Skin of body (tissue), 3 donors: ENCODE results near the gene TCEANC2. TPM values are rescaled to one million over a fixed set of nuclear protein-coding genes. Genes with fewer than 3 reads are reported as not detected.

Experiments used
- DNase-seq: peaks from one replicate; lab custom pipeline; 2025; lab: John Stamatoyannopoulos, UW
- small RNA-seq: library from RNA; depleted of rRNA; stranded (forward); fragments of <200 nt; gene quantifications from one replicate; pipeline ENCODE3, GENCODE V24; 2014; ENCODE audit warnings: low replicate concordance
- total RNA-seq: library from RNA; depleted of rRNA; stranded (reverse); fragments of >200 nt; gene quantifications from one replicate; pipeline ENCODE4 v1.2.3, GENCODE V29; 2014

Gene TCEANC2
- total RNA-seq, 1 donor from 2014 or later: 4.3 TPM

DNA sequence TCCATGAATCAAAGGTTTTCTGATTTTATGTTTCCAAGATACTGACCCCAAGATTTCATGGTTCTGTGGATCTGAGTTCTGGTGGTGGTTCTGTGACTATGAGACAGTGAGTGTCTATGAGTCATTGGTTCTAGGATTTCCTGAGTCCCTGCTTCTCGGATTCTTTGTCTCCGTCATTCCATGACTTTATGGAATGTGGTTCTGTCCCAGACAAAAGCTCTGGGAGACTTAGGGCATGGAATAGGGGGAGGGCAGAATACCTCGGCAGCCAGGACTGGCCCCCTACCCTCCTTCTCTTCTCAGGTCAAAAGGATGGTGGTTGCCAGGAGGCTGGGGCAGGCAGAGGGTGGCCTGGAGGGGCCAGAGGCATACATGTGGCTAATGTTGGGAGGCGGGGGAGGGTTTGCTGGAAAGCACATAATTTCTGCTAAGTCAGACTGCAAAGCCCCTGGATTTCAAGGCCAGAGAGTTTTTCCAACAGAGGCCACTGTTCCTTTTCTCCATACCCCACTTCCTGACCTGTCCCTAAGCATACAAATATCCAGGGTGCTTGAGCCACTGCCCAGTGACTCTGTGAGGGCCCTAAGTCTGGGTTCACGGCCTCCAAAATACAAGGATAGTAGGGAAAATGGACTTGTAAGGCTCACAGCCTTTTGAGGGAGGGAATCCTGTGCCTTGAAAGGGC, 82.2 kb downstream of the TCEANC2 start:
- no peak for DNase-seq

DNA sequence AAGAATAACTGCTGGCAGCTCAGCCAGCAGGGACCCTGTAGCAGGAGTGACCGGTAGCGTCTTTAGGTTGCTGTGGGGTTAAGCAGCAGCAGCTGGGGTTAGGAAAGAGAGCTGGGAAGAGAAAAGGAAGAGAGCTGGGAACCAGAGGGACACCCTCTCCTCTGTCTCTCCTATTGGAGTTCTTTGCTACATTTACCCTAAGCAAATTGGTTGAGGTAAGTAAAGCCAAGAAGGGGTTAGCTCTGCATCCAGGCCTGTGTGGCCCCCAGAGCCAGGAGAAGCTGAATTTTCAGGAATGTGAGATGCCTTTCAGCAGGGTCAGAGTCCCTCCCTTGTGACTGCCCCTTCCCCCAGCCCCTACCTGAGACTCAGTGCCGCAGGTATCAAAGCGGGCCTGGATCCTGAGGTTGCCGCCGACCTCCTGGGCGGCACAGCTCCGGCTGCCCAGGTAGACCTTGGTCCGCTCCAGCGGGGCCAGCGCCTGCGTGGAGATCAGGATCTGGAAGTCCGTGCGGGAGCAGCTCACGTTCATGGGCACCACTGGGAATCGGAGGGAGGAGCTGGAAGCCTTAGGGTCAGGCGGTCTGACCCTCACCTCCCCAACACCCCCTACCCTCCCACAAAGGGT, 83.0 kb downstream of the TCEANC2 start:
- DNase-seq: no peak

DNA sequence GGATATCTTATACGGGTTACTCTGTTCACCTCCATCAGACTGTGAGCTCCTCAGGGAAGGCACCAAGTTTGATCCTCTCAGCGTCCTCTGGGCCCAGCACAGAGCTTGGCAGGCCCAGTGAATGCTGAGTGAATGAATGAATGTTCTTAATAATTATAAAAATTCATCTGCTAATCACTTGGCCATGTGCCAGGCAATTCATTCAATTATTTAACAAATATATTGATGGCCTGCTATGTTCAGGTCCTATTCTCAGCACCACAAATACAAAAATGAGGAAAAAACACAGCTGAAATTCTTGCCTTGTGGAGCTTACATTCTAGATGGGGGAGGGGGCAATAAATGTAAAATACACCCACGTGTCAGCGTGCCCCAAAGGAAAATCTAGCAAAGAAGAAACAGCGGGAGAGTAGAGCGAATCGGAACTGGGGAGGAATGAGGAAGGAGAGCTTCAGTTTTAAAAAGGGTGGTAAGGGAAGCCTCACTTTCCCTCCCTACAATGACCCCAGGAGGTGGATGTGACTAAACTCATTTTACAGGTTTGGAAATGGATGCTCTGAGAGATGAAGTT, 83.6 kb downstream of the TCEANC2 start:
- DNase-seq: no peak

DNA sequence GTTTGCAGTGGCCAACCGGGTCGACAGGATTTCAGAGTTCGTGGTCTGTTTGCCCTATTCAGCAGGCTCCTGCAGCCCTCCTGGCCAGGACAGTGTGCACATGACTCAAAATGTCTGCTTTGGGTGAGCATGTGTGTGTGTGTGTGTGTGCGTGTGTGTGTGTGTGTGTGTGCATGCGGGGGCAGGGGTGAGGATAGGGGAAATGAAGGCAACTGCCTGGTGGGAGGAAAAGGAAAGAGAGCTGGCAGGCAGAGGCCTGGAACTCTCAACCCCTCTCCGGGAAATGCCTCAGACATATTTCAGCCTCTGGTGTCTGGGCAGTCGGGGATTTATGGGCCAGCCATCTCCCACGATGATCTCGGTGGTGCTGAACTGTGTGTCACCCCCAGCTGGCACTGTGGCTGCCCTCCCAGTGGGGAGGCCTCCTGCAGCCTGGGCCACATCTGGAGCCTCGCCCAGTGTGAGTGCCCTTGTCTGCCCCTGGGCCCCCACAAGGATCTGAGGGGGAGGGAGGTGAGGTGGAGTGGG, 84.2 kb downstream of the TCEANC2 start:
- no peak for DNase-seq

DNA sequence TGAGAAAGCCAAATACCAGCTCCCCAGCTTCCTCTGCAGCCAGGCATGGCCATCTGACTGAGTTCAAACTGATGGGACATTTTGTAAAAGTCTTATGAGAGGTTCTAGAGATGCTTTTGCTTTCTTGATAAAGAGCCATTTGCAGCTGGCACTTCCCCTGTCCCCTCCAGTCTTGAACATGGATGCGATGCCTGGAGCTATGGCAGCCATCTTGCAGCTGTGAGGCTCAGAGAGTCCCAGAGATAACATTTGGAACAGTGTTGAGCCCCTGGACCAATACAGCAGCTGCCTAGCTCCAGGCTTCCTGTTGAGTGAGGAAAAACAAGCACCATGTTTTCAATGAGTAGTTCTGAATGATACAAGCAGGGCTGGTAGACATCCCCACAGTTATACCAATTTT, 85.6 kb downstream of the TCEANC2 start:
- no peak for DNase-seq

DNA sequence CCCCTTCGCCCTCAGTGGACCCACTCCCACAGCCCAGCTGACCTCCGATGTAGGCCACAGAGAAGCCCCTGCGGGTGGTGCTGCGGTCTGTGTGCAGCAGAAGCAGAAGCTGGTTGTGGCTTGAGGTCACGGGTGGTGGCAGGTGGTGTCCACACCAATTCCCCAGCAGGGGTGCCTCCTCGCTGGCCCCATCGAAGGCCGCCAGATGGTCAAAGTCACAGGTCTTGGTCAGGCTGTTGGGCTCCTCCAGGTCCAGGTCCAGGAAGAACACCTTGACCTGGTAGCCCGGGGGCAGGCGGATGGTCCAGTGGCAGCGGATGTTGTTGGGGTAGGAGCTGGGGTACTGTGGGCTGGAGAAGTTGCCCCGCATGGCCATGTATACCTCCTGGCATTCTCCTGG, 86.3 kb downstream of the TCEANC2 start:
- no peak for DNase-seq

DNA sequence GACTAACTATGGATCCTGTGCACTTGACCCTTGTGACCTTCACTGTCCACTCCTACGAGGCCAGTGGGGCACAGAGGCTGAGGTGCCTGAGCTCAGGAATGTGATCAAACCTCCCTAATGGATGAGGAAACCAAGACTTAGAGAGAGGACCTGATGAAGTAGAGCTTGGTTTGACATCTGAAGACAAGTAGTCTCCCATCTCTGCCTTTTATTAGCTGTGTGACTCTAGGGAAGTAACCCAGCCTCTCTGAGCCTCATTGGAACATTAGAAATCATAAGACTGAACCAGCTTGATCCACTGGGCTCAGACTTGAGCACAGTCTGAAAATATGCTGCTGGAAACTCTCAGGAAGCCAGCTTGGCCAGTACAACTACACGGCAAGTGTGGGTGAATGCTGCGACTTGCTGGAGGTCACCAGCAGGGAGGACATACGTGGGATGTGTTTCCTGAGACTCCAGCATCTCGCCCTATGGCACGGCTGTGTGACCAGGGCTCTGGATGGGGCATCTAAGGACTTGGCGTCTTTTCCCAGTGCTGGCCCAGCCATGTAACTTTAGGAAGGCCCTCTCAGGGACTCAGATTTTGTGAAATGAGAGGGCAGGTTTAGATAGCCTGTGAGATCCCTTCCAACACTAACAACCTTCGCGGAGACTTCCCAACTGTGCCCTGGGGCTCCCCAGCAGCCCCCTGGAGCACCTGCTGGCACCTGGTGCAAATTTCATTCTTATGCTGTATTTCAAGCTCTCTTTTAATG, 88.9 kb downstream of the TCEANC2 start:
- no peak for DNase-seq

DNA sequence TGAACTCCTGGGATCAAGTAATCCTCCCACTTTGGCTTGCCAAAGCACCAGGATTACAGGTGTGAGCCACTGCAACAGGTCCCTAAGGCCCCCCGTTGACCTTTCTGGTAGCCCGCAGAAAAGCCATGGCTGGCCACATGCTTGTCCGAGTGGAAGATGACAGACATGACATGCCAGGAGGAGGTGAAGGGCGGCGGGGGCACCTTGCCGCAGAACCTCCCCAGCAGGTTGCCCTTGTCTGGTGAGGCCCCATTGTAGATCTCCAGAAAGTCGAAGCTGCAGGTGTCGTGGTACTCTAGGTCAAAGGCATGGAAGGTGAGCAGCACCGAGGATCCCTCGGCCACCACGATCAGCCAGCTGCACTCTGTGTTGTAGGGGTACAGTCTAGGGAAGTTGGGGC, 91.0 kb downstream of the TCEANC2 start:
- no peak for DNase-seq

DNA sequence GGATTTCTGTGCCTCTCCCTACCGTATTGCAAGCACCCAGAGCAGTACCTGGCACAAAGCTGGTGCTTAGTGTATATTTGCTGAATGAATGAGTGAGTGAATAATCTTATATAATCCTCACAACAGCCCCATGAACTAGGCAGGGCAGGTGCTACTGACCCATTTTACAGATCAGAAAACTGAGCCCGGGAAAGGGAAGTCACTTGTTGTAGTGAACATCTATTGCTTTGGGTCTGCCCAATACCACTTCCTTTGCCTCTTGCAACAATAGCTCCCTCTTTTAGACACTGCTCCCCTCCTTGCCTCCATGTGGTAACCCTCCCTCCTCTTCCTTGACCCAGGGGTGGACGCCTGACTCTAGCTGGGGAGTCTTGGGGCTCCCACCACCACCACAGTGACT, 96.3 kb downstream of the TCEANC2 start:
- no peak for DNase-seq

DNA sequence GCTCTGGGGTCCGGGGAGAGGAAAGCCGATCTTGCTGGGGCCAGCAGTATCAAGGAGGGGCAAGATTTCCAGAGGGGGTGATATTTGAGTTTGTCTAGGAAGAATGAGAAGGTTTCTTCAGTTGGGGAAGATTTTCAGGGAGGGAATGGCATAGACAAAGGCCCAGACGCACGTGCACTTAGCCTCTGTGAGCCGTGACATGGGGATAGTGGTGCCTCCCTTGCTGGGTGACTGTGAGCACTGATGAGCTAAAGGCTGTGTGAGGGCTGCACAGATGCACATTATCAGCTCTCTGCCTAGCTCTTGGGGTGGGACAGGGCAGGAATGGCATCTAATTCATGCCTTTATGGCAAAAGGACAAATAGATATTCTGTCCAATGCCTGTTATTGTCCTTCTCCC, 97.6 kb downstream of the TCEANC2 start:
- no peak for DNase-seq

DNA sequence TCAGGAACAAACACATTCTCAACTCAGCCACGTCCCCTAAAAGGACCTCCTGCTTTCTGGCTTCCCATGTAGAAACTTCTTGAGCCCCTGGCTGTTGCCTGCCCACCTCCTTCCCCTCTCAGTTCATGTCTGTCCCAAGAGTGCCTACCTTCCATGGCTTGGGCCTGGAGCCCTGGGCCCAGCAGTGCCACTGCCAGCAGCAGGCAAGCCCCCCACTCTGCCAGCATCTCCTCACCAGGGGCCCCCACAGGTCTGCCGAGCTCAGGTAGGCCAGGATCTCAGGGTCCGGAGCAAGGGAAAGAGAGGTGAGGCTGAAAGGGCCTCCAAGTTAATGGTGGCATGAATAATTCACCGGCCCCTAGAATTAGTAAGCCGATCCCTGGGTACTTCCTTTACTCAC, 99.3 kb downstream of the TCEANC2 start, which contains the start of gene CDCP2:
Gene CDCP2 (minus strand): TSS at position 305 of the 400 bp plus-strand sequence. CDS start 78 bp downstream, at position 227.
- DNase-seq: no peak

DNA sequence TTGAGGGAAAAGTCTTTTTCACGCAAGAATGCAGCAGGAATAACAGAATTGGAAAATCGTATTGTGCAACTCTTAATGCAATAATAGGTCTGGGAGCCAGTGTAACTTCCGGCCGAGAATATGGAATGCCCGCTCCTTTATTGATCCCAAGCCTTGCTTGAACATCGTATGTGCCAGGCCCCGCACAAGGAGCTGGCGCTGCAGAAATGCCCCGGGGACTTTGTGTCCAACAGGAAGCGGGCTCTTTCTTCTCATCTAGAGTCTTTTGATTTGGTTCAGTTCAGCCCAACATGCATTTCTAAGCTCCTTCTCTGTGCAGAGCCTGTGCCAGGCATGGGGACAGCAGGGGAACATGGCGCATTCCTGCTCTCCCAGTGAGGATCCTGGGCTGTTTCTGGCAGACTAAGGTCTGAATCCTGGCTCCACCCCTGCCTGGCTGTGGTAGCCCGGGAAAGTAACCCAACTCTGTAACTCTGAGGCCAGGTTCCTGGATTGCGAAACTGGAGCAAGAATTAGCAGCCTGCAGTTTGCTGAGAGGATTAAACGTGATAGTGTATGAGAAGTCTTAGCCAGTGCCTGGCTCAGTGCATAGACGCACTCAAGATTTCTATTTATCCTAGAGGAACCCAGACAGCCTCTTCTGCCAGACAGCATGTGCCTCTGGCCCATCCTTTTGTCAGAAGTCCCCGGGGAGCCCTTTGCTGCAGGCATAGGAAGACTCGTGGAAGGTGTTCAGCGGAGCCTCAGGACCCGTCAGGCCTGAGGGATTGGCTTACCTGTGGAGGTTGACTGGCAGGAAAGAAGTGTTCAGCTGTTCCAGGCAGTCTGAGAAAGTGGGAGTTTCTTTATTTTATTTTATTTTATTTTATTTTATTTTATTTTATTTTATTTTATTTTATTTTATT, 100.4 kb downstream of the TCEANC2 start:
- DNase-seq: peak; percentile 49

Small RNA genes within 50 kb of the gene (small RNA-seq; reads per million reads assigned to genes)
- gene AL353898.1: not detected
- not detected for gene AL353898.2

Other genes starting within 250 kb of the TCEANC2 start
- 17.4 TPM for gene NDC1, start 215.3 kb upstream of the TCEANC2 start, total RNA-seq
- gene YIPF1, start 163.8 kb upstream of the TCEANC2 start, total RNA-seq: 16.0 TPM
- not detected for gene DIO1, start 159.4 kb upstream of the TCEANC2 start, total RNA-seq
- 32.4 TPM for gene IFT25, start 107.9 kb upstream of the TCEANC2 start, total RNA-seq
- 22.9 TPM for gene LRRC42, start 107.3 kb upstream of the TCEANC2 start, total RNA-seq
- not detected for gene LDLRAD1, start 35.4 kb upstream of the TCEANC2 start, total RNA-seq
- gene TMEM59, start 404 bp upstream of the TCEANC2 start, total RNA-seq: 185 TPM
- 0.10 TPM for gene CDCP2, start 99.4 kb downstream of the TCEANC2 start, total RNA-seq
- gene CYB5RL, start 146.4 kb downstream of the TCEANC2 start, total RNA-seq: 4.3 TPM
- gene MRPL37, start 146.6 kb downstream of the TCEANC2 start, total RNA-seq: 26.2 TPM